Astrocyte (in vitro differentiated cells and primary cell): Measurements from ENCODE around the gene GPR26. TPM values are rescaled to one million over a fixed set of nuclear protein-coding genes. Genes with fewer than 3 reads are reported as not detected.

Source experiments
- DNase-seq: peaks from one replicate; pipeline ENCODE4 v3.0.0-alpha.2; 2010; ENCODE audit warnings: low read depth
- FAIRE-seq: peaks from 2 replicates; lab custom pipeline; 2011; peaks lifted over from hg19 to GRCh38; lab: Jason Lieb, UNC
- H2AFZ ChIP-seq: 2 replicates; pipeline ENCODE4 v1.6.0; 2012; ENCODE audit warnings: low read depth, low read length, inconsistent platforms
- H3K27ac ChIP-seq: 2 replicates; pipeline ENCODE4 v1.5.1; 2011; ENCODE audit warnings: low read depth, low read length, inconsistent platforms
- H3K27me3 ChIP-seq: 2 replicates; pipeline ENCODE4 v1.6.0; 2011; ENCODE audit warnings: low read length, inconsistent platforms; ENCODE audit not compliant: insufficient read depth
- H3K36me3 ChIP-seq: 2 replicates; pipeline ENCODE4 v1.5.1; 2011; ENCODE audit warnings: low read length, inconsistent platforms; ENCODE audit not compliant: insufficient read depth
- H3K4me1 ChIP-seq: 2 replicates; pipeline ENCODE4 v1.5.1; 2011; ENCODE audit warnings: low read length, inconsistent platforms; ENCODE audit not compliant: insufficient read depth
- H3K4me2 ChIP-seq: 2 replicates; pipeline ENCODE4 v1.6.0; 2012; ENCODE audit warnings: low read length, inconsistent platforms
- H3K4me3 ChIP-seq: 2 replicates; pipeline ENCODE4 v1.5.1; 2011; ENCODE audit warnings: low read depth, mild to moderate bottlenecking, low read length, inconsistent platforms; ENCODE audit not compliant: insufficient read depth
- H3K79me2 ChIP-seq: 2 replicates; pipeline ENCODE4 v1.6.0; 2012; ENCODE audit warnings: mild to moderate bottlenecking, low read length, inconsistent platforms; ENCODE audit not compliant: insufficient read depth
- H3K9ac ChIP-seq: 2 replicates; pipeline ENCODE4 v1.6.0; 2012; ENCODE audit warnings: mild to moderate bottlenecking, low read length, inconsistent platforms
- H3K9me3 ChIP-seq: 2 replicates; pipeline ENCODE4 v1.5.1; 2012; ENCODE audit warnings: low read depth, mild to moderate bottlenecking, low read length, inconsistent platforms; ENCODE audit not compliant: insufficient read depth
- H4K20me1 ChIP-seq: 2 replicates; pipeline ENCODE4 v1.6.0; 2012; ENCODE audit warnings: low read length, inconsistent platforms; ENCODE audit not compliant: insufficient read depth
- H3K27ac Mint-ChIP-seq: one replicate; pipeline ENCODE4 v1.8.0; 2021; ENCODE audit warnings: mild to moderate bottlenecking, mixed read lengths; ENCODE audit not compliant: unreplicated experiment
- H3K27me3 Mint-ChIP-seq: one replicate; pipeline ENCODE4 v1.8.0; 2021; ENCODE audit warnings: low read depth, mixed read lengths; ENCODE audit not compliant: unreplicated experiment
- H3K36me3 Mint-ChIP-seq: one replicate; pipeline ENCODE4 v1.8.0; 2021; ENCODE audit warnings: low read depth, mixed read lengths; ENCODE audit not compliant: unreplicated experiment
- H3K4me1 Mint-ChIP-seq: one replicate; pipeline ENCODE4 v1.8.0; 2021; ENCODE audit warnings: low read depth, mixed read lengths; ENCODE audit not compliant: unreplicated experiment
- H3K4me3 Mint-ChIP-seq: one replicate; pipeline ENCODE4 v1.8.0; 2021; ENCODE audit warnings: mild to moderate bottlenecking, moderate library complexity, mixed read lengths; ENCODE audit not compliant: unreplicated experiment
- H3K9me3 Mint-ChIP-seq: one replicate; pipeline ENCODE4 v1.8.0; 2021; ENCODE audit warnings: mild to moderate bottlenecking, mixed read lengths; ENCODE audit not compliant: unreplicated experiment
- CTCF ChIP-seq: IDR thresholded peaks from 2 replicates; pipeline ENCODE4 v1.5.1; 2011; ENCODE audit warnings: low read depth, mild to moderate bottlenecking, inconsistent platforms, low read length, moderate library complexity; ENCODE audit not compliant: insufficient read depth
- EZH2 ChIP-seq: IDR thresholded peaks from 2 replicates; pipeline ENCODE4 v1.6.1; 2012; ENCODE audit warnings: mild to moderate bottlenecking, low read length, inconsistent platforms; ENCODE audit not compliant: insufficient read depth
- total RNA-seq: library from RNA; stranded (reverse); gene quantifications from 2 replicates; pipeline ENCODE4 v1.2.1, GENCODE V29; 2021

Gene GPR26
- total RNA-seq, 1 donor from 2014 or later: 0.09 TPM

DNA sequence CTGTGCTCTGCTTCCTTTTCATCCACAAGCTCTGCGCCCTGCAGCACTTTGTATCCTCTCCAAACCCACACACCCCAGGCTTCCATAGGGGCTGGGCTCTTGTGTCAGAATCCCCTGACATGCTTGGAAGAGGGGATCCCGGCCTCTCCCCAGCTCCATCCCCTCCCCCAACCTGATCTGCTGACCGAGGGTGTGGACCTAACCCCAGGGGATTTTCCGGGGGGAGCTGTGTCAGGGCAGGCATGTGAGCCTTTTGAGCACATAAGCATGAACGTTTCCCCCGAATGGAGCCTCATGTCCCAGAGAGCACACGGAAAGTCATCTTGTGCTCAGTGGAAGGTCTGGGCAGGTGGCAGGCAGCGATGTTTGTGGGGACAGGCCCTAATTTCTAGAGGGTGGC lies 17.7 kb downstream of the GPR26 start:
- H3K4me3 Mint-ChIP-seq: no peak overlapping the region
- Histone ChIP-seq H4K20me1 (no peaks in the 10 kb centered on the region), H3K4me2 (no peak overlapping the region), H3K4me1 (no peaks in the 10 kb centered on the region), H3K27me3 (no peaks in the 10 kb centered on the region), H3K4me3 (no peak overlapping the region), H2AFZ (no peak overlapping the region), H3K9ac (no peak overlapping the region), H3K27ac (no peak overlapping the region), H3K36me3 (no peaks in the 10 kb centered on the region), H3K9me3 (no peaks in the 10 kb centered on the region), H3K79me2 (no peaks in the 10 kb centered on the region)
- no peaks in the 10 kb centered on the region for H3K36me3 Mint-ChIP-seq
- FAIRE-seq (no peak), DNase-seq (no peak)
- H3K27ac Mint-ChIP-seq: no peak overlapping the region
- TF ChIP-seq CTCF (no peak), EZH2 (no peak)
- H3K4me1 Mint-ChIP-seq: no peaks in the 10 kb centered on the region
- peaks cover 55% of the 10 kb centered on the region for H3K27me3 Mint-ChIP-seq
- peaks cover 2% of the 10 kb centered on the region for H3K9me3 Mint-ChIP-seq

DNA sequence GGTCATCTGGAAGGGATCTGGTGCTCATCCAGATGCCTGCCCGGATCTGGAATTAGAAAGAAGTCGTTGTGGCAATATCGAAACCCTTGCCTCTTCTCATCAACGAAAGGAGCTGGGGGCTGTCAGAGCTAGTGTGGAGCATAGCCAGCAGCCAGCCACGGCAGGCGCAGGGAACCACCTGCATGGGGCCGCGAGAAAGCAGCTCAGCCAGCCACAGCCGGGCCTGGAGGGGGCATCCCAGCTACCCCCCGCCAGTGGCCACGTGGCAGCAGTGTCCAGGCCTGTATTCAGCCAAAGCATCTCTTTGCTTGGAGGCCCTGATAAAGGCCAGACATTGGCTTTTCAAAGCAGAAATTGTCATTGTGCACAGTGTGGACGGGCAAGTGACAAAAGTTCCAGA lies 19.1 kb downstream of the GPR26 start:
- H3K9me3 ChIP-seq: no peaks in the 10 kb centered on the region
- H3K4me2 ChIP-seq: no peak overlapping the region
- H3K4me3 ChIP-seq: no peak overlapping the region
- H3K79me2 ChIP-seq: no peaks in the 10 kb centered on the region
- no peaks in the 10 kb centered on the region for H3K27me3 ChIP-seq
- FAIRE-seq: no peak
- H2AFZ ChIP-seq: no peak overlapping the region
- no peak overlapping the region for H3K27ac Mint-ChIP-seq
- no peak for DNase-seq
- H3K27me3 Mint-ChIP-seq: peaks cover 55% of the 10 kb centered on the region
- no peak overlapping the region for H3K27ac ChIP-seq
- no peaks in the 10 kb centered on the region for H4K20me1 ChIP-seq
- H3K36me3 Mint-ChIP-seq: no peaks in the 10 kb centered on the region
- H3K4me3 Mint-ChIP-seq: no peak overlapping the region
- H3K36me3 ChIP-seq: no peaks in the 10 kb centered on the region
- H3K9me3 Mint-ChIP-seq: peaks cover 2% of the 10 kb centered on the region
- no peak for TF ChIP-seq EZH2
- no peak for TF ChIP-seq CTCF
- no peaks in the 10 kb centered on the region for H3K4me1 ChIP-seq
- H3K4me1 Mint-ChIP-seq: no peaks in the 10 kb centered on the region
- H3K9ac ChIP-seq: no peak overlapping the region

DNA sequence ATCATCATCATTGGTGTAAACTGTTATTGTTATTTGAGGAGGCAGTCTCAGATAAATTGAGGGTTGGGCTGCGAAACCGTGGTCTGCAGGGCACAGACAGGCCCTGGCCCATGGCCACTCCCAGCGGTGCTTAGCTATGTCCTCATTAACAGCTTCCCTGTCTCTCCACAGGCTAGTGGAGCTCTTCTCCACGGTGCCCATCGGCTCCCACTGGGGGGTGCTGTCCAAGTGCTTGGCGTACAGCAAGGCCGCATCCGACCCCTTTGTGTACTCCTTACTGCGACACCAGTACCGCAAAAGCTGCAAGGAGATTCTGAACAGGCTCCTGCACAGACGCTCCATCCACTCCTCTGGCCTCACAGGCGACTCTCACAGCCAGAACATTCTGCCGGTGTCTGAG lies 21.6 kb downstream of the GPR26 start:
- peaks cover 2% of the 10 kb centered on the region for H3K9me3 Mint-ChIP-seq
- H3K9me3 ChIP-seq: no peaks in the 10 kb centered on the region

More for the DNA sequence above, 21.6 kb downstream of the GPR26 start:
- Mint-ChIP-seq H3K27me3 (peaks cover 60% of the 10 kb centered on the region), H3K27ac (no peak overlapping the region), H3K4me1 (no peaks in the 10 kb centered on the region), H3K36me3 (no peaks in the 10 kb centered on the region), H3K4me3 (no peak overlapping the region)
- Histone ChIP-seq H3K9ac (no peak overlapping the region), H3K27ac (no peak overlapping the region), H3K4me3 (no peak overlapping the region), H2AFZ (no peak overlapping the region), H3K36me3 (no peaks in the 10 kb centered on the region), H3K4me2 (no peak overlapping the region), H3K4me1 (no peaks in the 10 kb centered on the region), H4K20me1 (no peaks in the 10 kb centered on the region), H3K27me3 (no peaks in the 10 kb centered on the region), H3K79me2 (no peaks in the 10 kb centered on the region)
- DNase-seq: no peak
- no peak for FAIRE-seq
- no peak for TF ChIP-seq CTCF
- TF ChIP-seq EZH2: no peak
